Measurements from ENCODE around the gene RECK.

DNA sequence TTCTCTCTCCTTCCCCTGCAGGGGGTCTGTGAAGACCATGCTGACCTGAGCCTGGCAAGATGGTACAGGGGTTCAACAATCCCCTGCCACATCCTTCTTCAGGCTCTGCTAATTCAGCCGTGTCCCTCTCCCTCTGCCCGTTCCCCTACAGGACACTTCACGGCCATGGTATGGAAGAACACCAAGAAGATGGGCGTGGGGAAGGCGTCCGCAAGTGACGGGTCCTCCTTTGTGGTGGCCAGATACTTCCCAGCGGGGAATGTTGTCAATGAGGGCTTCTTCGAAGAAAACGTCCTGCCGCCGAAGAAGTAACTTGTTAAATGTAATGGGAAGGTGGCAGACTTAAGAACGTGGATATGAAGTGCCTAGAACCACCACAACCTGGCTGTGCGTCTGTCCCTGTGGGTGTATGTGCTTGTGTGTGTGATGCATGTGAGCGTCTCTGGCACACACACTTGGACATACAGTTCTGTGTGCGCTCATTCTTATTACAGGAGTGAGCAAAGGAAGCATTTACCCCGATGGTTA, 125.6 kb downstream of the RECK start:
- TF ChIP-seq ARNT (IDR thresholded peaks at IDR 0.05) (no peak), ZNF384 (IDR thresholded peaks at IDR 0.05) (no peak), FOXK2 (IDR thresholded peaks at IDR 0.05) (no peak), SP1 (IDR thresholded peaks at IDR 0.05) (no peak), LEF1 (IDR thresholded peaks at IDR 0.05; ENCODE audit: borderline replicate concordance) (no peak)

Measured in HEK293T (cell line).